Activated CD8-positive, alpha-beta memory T cell treated with anti-CD3 and anti-CD28 coated beads for 36 hours (primary cell): ENCODE measurements around the gene FAS. TPM values are rescaled to one million over a fixed set of nuclear protein-coding genes. Genes with fewer than 3 reads are reported as not detected.

ENCODE experiments used
- CTCF ChIA-PET: fragments of 350-600 bp; sonication (Branson Sonifier 250); formaldehyde crosslinking; loops from one replicate; lab custom pipeline; 2021; ENCODE audit warnings: antibody characterized with exemption; lab: Charles Lee
- POLR2A ChIA-PET: fragments of 350-600 bp; sonication (Branson Sonifier 250); formaldehyde crosslinking; loops from one replicate; lab custom pipeline; 2021; ENCODE audit warnings: antibody characterized with exemption; lab: Charles Lee
- total RNA-seq, 2 experiments: library from RNA; stranded (reverse); gene quantifications; one replicate each; pipeline ENCODE4 v1.2.3, GENCODE V29; 2021

FAS gene
- total RNA-seq, 2 experiments from 2014 or later, result 49.4 to 51.1 TPM

- CTCF ChIA-PET, result interaction anchor here (0.6 to 1.1 kb wide), 8 partner anchors 8 to 145 kb away, joined by 3 to 5 read pairs (median 3); partner anchors contain the start of gene ACTA2
- POLR2A ChIA-PET, result interaction anchor here (0.6 to 1.0 kb wide), 3 partner anchors 14 to 17 kb away, joined by 3 to 6 read pairs (median 4); no protein-coding TSS in a partner anchor
Measured at GRCh38 chr10:88986549-88987242, 3.9 kb upstream of the FAS start.

- CTCF ChIA-PET, result interaction anchor here (0.6 to 1.1 kb wide), 8 partner anchors 9 to 145 kb away, joined by 3 to 5 read pairs (median 3); partner anchors contain the start of gene ACTA2
- POLR2A ChIA-PET, result interaction anchor here (1.0 kb wide), 2 partner anchors 14 to 16 kb away, joined by 3 to 4 read pairs; no protein-coding TSS in a partner anchor
Measured at GRCh38 chr10:88987243-88987725, 3.3 kb upstream of the FAS start.

- CTCF ChIA-PET, result interaction anchor here (0.9 to 1.1 kb wide), 2 partner anchors 13 to 35 kb away, joined by 3 read pairs; partner anchors contain the start of gene ACTA2
- POLR2A ChIA-PET, result interaction anchor here (1.0 kb wide), 2 partner anchors 13 to 16 kb away, joined by 3 to 4 read pairs; no protein-coding TSS in a partner anchor
Measured at GRCh38 chr10:88987840-88988239, 2.8 kb upstream of the FAS start.

DNA sequence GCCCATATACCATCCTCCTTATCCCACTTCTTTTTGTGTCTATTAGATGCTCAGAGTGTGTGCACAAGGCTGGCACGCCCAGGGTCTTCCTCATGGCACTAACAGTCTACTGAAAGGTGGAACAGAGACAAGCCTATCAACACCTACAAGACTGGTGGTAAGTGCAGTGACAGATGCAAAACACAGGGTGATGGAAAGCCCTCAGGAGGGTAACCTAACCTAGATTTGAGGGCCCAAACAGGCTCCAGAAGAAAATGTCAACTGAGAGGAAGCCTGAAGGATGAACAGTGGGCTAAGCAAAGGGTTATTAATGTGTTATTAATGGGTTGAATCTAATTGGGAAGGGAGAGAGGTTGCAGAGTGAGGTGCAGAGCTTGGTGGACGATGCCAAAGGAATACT, 1.2 kb upstream of the FAS start:
- CTCF ChIA-PET, result interaction anchor here (1.1 to 3.6 kb wide), 6 partner anchors 12 to 56 kb away, joined by 3 to 23 read pairs (median 4); no protein-coding TSS in a partner anchor
- POLR2A ChIA-PET, result interaction anchor here (1.5 to 3.2 kb wide), 3 partner anchors 12 to 110 kb away, joined by 5 to 74 read pairs (median 9); partner anchors contain the start of gene STAMBPL1

- POLR2A ChIA-PET, result interaction anchor here (0.6 to 3.2 kb wide), 11 partner anchors 11 to 424 kb away, joined by 3 to 74 read pairs (median 3); partner anchors contain the start of genes IFIT5 and STAMBPL1
- CTCF ChIA-PET, result interaction anchor here (1.1 to 3.6 kb wide), 8 partner anchors 11 to 56 kb away, joined by 3 to 23 read pairs (median 4); no protein-coding TSS in a partner anchor
Measured at GRCh38 chr10:88989824-88990383, 694 bp upstream of the FAS start.

GRCh38 chr10:88991161-88991898, 732 bp downstream of the FAS start:
- POLR2A ChIA-PET, result interaction anchor here (0.9 to 3.2 kb wide), 5 partner anchors 10 to 112 kb away, joined by 3 to 74 read pairs (median 5); partner anchors contain the start of gene STAMBPL1
- CTCF ChIA-PET, result interaction anchor here (1.2 to 3.6 kb wide), 9 partner anchors 10 to 172 kb away, joined by 4 to 23 read pairs (median 4); no protein-coding TSS in a partner anchor

DNA sequence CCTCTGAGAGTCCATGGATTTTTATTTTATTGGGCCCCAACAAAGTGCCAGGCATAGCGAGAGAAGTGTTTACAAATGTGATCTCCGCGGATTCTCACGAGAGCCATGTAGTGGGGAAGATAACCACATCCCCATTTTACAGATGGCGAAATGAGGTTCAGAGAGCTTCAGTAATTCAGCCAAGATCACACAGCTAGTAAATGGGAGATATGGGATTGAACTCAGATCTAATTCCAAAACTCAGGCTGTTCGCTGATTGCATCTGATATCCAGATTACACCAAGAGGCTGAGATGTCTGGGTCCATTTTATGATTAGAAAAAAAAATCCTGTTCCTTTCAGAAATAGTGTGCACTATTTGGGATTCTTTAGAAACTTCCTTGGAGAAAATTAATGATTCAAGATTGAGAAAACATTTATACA, 1.3 kb downstream of the FAS start:
- CTCF ChIA-PET, result interaction anchor here (1.5 to 3.6 kb wide), 4 partner anchors 9 to 172 kb away, joined by 4 to 23 read pairs (median 4); no protein-coding TSS in a partner anchor

GRCh38 chr10:88992921-88993524, 2.4 kb downstream of the FAS start:
- ChIA-PET POLR2A (interaction anchor here (0.9 kb wide), 1 partner anchor 91 kb away, joined by 4 read pairs; no protein-coding TSS in a partner anchor), CTCF (interaction anchor here (0.6 to 1.8 kb wide), 4 partner anchors 8 to 157 kb away, joined by 3 to 4 read pairs (median 4); no protein-coding TSS in a partner anchor)

More for the DNA sequence above, 1.3 kb downstream of the FAS start:
- POLR2A ChIA-PET, result interaction anchor here (0.9 to 3.2 kb wide), 3 partner anchors 9 to 31 kb away, joined by 4 to 74 read pairs (median 5); no protein-coding TSS in a partner anchor

DNA sequence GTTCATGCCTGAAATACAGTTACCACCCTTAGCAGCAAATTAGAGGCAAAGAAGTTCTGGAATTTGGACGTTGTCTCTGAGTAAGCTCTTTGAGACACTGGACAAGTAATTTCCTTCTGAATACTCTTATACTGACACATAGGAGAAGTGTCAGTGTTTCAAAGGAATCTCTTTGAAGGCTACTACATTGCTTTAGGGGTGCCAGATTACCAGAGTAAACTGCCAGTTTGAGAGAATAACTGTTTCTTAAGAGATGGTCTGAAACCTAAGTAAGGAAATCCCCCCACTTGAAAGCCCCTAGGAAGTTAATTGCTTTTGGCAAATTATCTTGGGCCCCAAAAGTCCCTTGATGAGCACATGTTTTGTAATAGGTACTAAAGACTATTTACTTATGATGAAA, 3.4 kb downstream of the FAS start:
- POLR2A ChIA-PET, result interaction anchor here (0.9 kb wide), 1 partner anchor 90 kb away, joined by 4 read pairs; no protein-coding TSS in a partner anchor
- CTCF ChIA-PET, result interaction anchor here (1.3 kb wide), 1 partner anchor 26 kb away, joined by 3 read pairs; no protein-coding TSS in a partner anchor

- ChIA-PET POLR2A (interaction anchor here (0.7 kb wide), 1 partner anchor 35 kb away, joined by 3 read pairs; no protein-coding TSS in a partner anchor), CTCF (interaction anchor here (0.7 to 1.3 kb wide), 2 partner anchors 8 to 28 kb away, joined by 3 read pairs; no protein-coding TSS in a partner anchor)
Measured at GRCh38 chr10:88995156-88995876, 4.7 kb downstream of the FAS start.

GRCh38 chr10:88996927-88997326, 6.3 kb downstream of the FAS start:
- CTCF ChIA-PET, result interaction anchor here (1.5 kb wide), 1 partner anchor 221 kb away, joined by 4 read pairs; no protein-coding TSS in a partner anchor

DNA sequence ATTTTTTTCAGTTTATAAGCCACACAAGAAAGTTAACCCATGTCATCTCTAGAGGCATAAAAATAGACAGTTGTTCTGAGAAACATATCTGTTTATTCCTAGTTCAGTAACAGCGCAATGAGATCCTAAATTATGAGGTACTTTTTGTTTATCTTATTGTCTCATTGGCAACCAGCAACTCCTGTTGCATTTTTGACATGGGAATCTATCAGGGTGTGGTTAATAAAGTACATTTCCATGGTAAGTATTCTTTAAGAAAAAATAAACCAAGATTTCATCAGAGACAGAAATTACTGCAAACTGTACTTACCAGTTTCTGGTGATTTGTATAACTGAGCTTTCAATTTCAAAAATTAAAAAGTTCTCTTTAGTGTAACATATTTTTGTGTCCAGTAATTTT, 9.0 kb downstream of the FAS start:
- ChIA-PET POLR2A (interaction anchor here (5.7 kb wide), 1 partner anchor 9 kb away, joined by 74 read pairs; the partner anchor contains the start of gene FAS), CTCF (interaction anchor here (2.0 kb wide), 1 partner anchor 65 kb away, joined by 9 read pairs; no protein-coding TSS in a partner anchor)

More at GRCh38 chr10:88996927-88997326, 6.3 kb downstream of the FAS start:
- POLR2A ChIA-PET, result no interaction called here

DNA sequence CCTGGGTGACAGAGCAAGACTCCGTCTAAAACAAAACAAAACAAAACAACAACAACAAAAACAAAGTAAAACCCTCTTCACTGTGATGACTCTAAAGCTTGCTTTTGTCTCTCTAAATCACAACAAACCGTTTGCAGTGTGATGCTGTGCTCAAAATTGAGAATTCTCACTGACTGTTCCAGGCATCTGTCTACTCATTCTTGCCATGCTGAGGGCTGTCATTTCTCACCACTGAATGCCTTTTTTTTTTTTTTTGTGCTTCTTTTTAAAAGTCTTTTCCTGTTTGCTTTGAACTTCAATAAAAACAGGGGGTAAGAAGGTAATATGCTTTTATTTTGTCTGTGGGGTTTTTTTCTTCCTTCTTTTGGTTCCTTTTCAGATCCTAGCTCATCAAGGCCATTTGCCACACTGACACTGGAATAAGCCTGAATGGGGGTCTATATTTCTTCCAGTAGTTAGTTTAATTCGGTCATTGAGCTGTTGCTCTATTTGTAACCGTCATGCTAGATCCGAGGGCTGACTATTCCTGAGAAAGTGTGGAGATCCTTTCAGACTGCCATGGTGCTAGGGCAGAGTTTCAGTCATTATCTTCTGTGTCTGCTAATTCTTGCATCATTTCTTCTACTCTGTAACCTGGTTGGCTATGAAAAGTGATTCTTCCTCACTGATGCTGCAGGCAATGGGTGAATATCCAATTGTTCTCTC, 10.6 kb downstream of the FAS start:
- CTCF ChIA-PET, result interaction anchor here (0.7 to 2.1 kb wide), 7 partner anchors 9 to 68 kb away, joined by 3 to 10 read pairs (median 4); partner anchors contain the start of gene FAS
- POLR2A ChIA-PET, result interaction anchor here (0.7 to 5.7 kb wide), 5 partner anchors 10 to 367 kb away, joined by 3 to 74 read pairs (median 6); partner anchors contain the start of gene FAS

DNA sequence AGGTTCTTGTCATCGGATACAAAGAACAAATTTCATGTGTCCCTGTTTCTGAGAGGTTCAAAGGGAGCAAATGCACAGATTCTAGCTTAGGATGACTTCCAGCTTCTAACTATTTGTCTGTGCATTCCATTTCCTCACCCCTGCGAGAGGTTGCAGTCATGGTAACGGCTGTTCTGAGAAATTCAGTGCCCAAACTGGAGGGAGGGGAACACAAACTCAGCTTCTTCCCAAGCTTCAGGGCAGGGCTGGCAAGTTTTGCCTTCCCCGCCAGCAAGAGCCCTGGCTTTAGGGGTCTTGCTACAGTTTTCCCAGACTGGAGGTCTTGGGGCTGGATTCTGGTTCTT, 11.1 kb downstream of the FAS start:
- ChIA-PET CTCF (interaction anchor here (1.0 to 2.1 kb wide), 5 partner anchors 10 to 69 kb away, joined by 3 to 10 read pairs (median 5); partner anchors contain the start of gene FAS), POLR2A (interaction anchor here (0.7 to 5.7 kb wide), 3 partner anchors 11 to 161 kb away, joined by 6 to 74 read pairs (median 8); partner anchors contain the start of gene FAS)

- ChIA-PET POLR2A (interaction anchor here (2.2 to 5.7 kb wide), 2 partner anchors 12 to 41 kb away, joined by 8 to 74 read pairs; partner anchors contain the start of gene FAS), CTCF (interaction anchor here (1.0 to 2.1 kb wide), 3 partner anchors 12 to 69 kb away, joined by 3 to 10 read pairs (median 5); partner anchors contain the start of gene FAS)
Measured at GRCh38 chr10:89002226-89002978, 11.8 kb downstream of the FAS start.
